H1 (cell line): Measurements from ENCODE around the gene RNF208. TPM values are rescaled to one million over a fixed set of nuclear protein-coding genes. Genes with fewer than 3 reads are reported as not detected.

Source experiments
- GTF2F1 ChIP-seq: IDR thresholded peaks from 2 replicates; pipeline ENCODE4 v1.6.1; 2012; ENCODE audit warnings: low read depth, low read length, improper control_type of control experiment, borderline replicate concordance
- YY1 ChIP-seq: IDR thresholded peaks from 2 replicates; pipeline ENCODE4 v1.6.1; 2011; ENCODE audit warnings: low read depth, mild to moderate bottlenecking, low read length
- polyA plus RNA-seq, 7 experiments: library from polyadenylated mRNA; depleted of rRNA in 3 of 7; stranded (reverse) in 5 of 7; unstranded in 2 of 7; fragments of >200 nt in 5 of 7; fragments of 200-250 nt in 2 of 7; gene quantifications; 1 replicate in 5 of 7; 2 replicates in 1 of 7; 4 replicates in 1 of 7; pipeline versions ENCODE4 v1.2.1 to v1.2.3, GENCODE V29; 2011 to 2013; ENCODE audit warnings: missing spikeins in 2 of 7, mixed read lengths in 2 of 7
- total RNA-seq: library from RNA; stranded (reverse); fragmentation: NEBNext Ultra II Directional; extraction: Animal tissue kit (Norgen Biotek cat#: 25700); gene quantifications from 2 replicates; pipeline ENCODE4 v1.2.1, GENCODE V29; 2021

RNF208 gene
- total and polyA plus RNA-seq, 2 of the 8 experiments (the other 6 are each of a cell fraction or from before 2014, with no cell fraction given), result 2.7 to 7.7 TPM

- TF ChIP-seq YY1 (no peak), GTF2F1 (no peak)
- TF ChIP-seq, all 59 proteins: peak for 0
Measured at GRCh38 chr9:137234055-137234697, 12.1 kb upstream of the RNF208 start (continued).
